Parathyroid adenoma (tissue), 2 donors: ENCODE data around the gene SEZ6L.

Source experiments
- H2AFZ ChIP-seq: fragments of 300-600 bp; sonication (generic); one replicate; pipeline ENCODE4 v1.7.0; 2017; ENCODE audit warnings: antibody characterized with exemption, mild to moderate bottlenecking
- H3K27ac ChIP-seq: fragments of 300-600 bp; sonication (generic); one replicate; pipeline ENCODE4 v1.7.0; 2017
- H3K27me3 ChIP-seq: fragments of 300-600 bp; sonication (generic); one replicate; pipeline ENCODE4 v1.7.0; 2017; ENCODE audit warnings: low read length; ENCODE audit not compliant: control insufficient read depth, insufficient read depth
- H3K36me3 ChIP-seq: fragments of 300-600 bp; sonication (generic); one replicate; pipeline ENCODE4 v1.7.0; 2017; ENCODE audit warnings: low read length; ENCODE audit not compliant: control insufficient read depth, insufficient read depth
- H3K4me1 ChIP-seq: fragments of 300-600 bp; sonication (generic); one replicate; pipeline ENCODE4 v1.7.0; 2017; ENCODE audit warnings: control low read depth
- H3K4me2 ChIP-seq: fragments of 300-600 bp; sonication (generic); one replicate; pipeline ENCODE4 v1.7.0; 2017; ENCODE audit warnings: low read length
- H3K4me3 ChIP-seq: fragments of 300-600 bp; sonication (generic); one replicate; pipeline ENCODE4 v1.7.0; 2017; ENCODE audit warnings: low read depth, low read length
- H3K79me2 ChIP-seq: fragments of 300-600 bp; sonication (generic); one replicate; pipeline ENCODE4 v1.7.0; 2017; ENCODE audit warnings: control low read depth
- H3K9ac ChIP-seq: fragments of 300-600 bp; sonication (generic); one replicate; pipeline ENCODE4 v1.7.0; 2017; ENCODE audit warnings: mild to moderate bottlenecking
- H3K9me3 ChIP-seq: fragments of 300-600 bp; sonication (generic); one replicate; pipeline ENCODE4 v1.7.0; 2017; ENCODE audit warnings: low read length; ENCODE audit not compliant: control insufficient read depth
- CTCF ChIP-seq: fragments of 300-600 bp; sonication (generic); IDR thresholded peaks from one replicate; pipeline ENCODE4 v1.7.0; 2017; ENCODE audit warnings: antibody characterized with exemption, mild to moderate bottlenecking
- donor health status: primary hyperparathyroidism.

The SEZ6L gene

GRCh38 chr22:26202280-26202924, 33.1 kb downstream of the SEZ6L start:
- H3K9ac ChIP-seq: no peak overlapping the region
- no peak overlapping the region for H3K4me2 ChIP-seq
- H3K27ac ChIP-seq: no peak overlapping the region
- H2AFZ ChIP-seq: no peak overlapping the region
- H3K4me3 ChIP-seq: no peak overlapping the region
- no peaks in the 10 kb centered on the region for H3K27me3 ChIP-seq
- no peak for TF ChIP-seq CTCF
- no peaks in the 10 kb centered on the region for H3K36me3 ChIP-seq
- no peaks in the 10 kb centered on the region for H3K79me2 ChIP-seq
- H3K4me1 ChIP-seq: no peaks in the 10 kb centered on the region
- H3K9me3 ChIP-seq: no peaks in the 10 kb centered on the region

GRCh38 chr22:26205494-26205893, 36.2 kb downstream of the SEZ6L start:
- Histone ChIP-seq H3K27me3 (no peaks in the 10 kb centered on the region), H2AFZ (no peak overlapping the region), H3K4me3 (no peak overlapping the region), H3K27ac (no peak overlapping the region), H3K36me3 (no peaks in the 10 kb centered on the region), H3K4me2 (no peak overlapping the region), H3K9ac (no peak overlapping the region), H3K4me1 (no peaks in the 10 kb centered on the region), H3K9me3 (no peaks in the 10 kb centered on the region), H3K79me2 (no peaks in the 10 kb centered on the region)
- TF ChIP-seq CTCF: no peak

GRCh38 chr22:26210334-26210733, 41.1 kb downstream of the SEZ6L start:
- no peak overlapping the region for H3K9ac ChIP-seq
- no peaks in the 10 kb centered on the region for H3K79me2 ChIP-seq
- no peak overlapping the region for H3K27ac ChIP-seq
- no peaks in the 10 kb centered on the region for H3K36me3 ChIP-seq
- H2AFZ ChIP-seq: no peak overlapping the region
- H3K27me3 ChIP-seq: no peaks in the 10 kb centered on the region
- no peak overlapping the region for H3K4me2 ChIP-seq
- H3K4me3 ChIP-seq: no peak overlapping the region
- no peak for TF ChIP-seq CTCF
- no peaks in the 10 kb centered on the region for H3K4me1 ChIP-seq
- no peaks in the 10 kb centered on the region for H3K9me3 ChIP-seq

- Histone ChIP-seq H2AFZ (no peak overlapping the region), H3K4me3 (no peak overlapping the region), H3K79me2 (no peaks in the 10 kb centered on the region), H3K9ac (no peak overlapping the region), H3K36me3 (no peaks in the 10 kb centered on the region), H3K4me1 (no peaks in the 10 kb centered on the region), H3K27ac (no peak overlapping the region), H3K4me2 (no peak overlapping the region), H3K9me3 (no peaks in the 10 kb centered on the region), H3K27me3 (no peaks in the 10 kb centered on the region)
- TF ChIP-seq CTCF: no peak
Observed at GRCh38 chr22:26213826-26214225, 44.6 kb downstream of the SEZ6L start.

- Histone ChIP-seq H3K27me3 (no peaks in the 10 kb centered on the region), H3K9ac (no peak overlapping the region), H3K4me2 (no peak overlapping the region), H3K9me3 (no peaks in the 10 kb centered on the region), H3K36me3 (no peaks in the 10 kb centered on the region), H2AFZ (no peak overlapping the region), H3K79me2 (no peaks in the 10 kb centered on the region), H3K4me1 (no peaks in the 10 kb centered on the region), H3K27ac (no peak overlapping the region), H3K4me3 (no peak overlapping the region)
- TF ChIP-seq CTCF: no peak
Observed at GRCh38 chr22:26214466-26214865, 45.2 kb downstream of the SEZ6L start.
